CD4-positive, alpha-beta T cell treated with Interleukin-4 for 4 hours (primary cell): ENCODE data around the gene SHF.

Source experiments
- DNase-seq: peaks from one replicate; pipeline ENCODE4 v3.0.0-alpha.2; 2020

The SHF gene

DNA sequence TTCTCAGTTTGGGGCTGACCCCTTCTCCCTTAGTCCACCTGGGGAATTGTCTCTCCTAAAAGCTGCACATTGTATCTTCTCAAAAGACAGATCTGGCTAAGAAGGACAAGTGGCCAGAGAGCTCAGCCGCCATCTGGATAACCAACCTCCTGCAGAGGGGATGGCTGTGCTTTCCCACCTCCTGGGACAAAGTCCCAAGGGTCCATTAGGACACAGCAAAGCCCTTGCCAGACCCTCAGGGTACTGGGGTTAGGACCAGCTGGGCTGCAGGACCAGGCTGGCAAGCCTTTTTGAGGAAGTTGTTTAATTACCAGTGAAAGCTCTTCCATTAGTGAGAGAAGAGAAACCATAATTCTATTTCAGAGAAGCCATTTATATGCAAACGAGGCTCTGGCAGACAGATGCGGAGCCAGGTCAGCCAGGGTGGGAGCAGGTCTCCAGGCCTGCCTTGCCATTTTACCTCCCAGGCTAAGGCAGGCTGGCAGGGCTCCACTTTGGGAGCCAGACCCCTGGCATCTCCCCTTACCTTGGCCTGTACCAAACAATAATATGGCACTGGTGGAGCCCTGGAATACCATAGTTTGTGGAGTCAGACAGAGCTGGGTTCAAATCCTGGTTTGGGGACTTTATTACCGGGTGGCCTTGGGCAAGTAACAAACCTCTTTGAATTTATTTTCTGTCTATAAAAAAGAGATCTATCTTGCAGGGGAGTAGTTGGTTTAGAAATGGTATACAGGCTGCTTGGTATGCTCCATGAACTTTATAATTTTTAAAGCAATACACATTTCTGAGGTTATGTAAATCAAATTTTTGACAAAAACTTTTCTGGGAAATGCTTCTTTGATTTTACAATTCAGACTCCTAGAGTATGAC is 17.9 kb downstream of the SHF start:
- DNase-seq = no peak

DNA sequence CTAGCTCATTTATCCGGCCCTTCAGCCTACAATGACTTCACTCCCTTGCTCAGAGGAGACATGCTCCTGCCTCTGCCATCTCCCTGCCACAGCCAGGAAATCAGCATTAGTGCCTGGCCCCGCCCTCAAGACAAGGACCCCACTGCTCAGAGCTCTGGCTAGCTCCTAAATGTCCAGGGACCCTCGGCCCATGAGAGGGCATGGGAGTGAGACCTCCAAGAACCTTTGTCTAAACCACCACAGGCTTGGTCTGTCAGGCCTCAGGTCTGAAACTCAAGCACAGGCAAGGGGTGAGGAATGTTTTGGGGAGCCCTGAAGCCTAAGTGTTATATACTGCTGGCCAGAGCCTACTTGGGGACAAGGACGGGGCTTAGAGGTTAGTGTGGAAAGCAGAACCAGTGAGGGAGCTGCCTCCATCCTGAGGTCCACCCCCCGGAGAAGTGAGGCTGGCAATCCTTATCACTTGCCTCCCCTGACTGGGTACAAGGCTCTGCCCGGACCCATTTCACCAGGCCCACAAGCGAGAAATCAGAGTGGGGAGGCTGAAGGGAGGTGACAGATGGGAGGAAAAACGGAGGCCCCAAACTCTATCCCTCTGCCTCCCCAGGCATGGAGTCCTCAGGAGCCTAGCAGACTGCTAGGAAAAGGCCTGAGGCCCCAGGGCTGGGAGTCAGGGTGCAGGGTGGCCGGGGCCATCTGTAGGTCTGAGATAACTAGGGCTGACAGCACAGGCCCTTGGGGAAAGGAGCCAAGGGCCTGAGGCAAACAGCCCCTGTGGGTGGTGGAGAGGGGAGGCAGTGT is 18.8 kb downstream of the SHF start:
- DNase-seq = no peak

DNA sequence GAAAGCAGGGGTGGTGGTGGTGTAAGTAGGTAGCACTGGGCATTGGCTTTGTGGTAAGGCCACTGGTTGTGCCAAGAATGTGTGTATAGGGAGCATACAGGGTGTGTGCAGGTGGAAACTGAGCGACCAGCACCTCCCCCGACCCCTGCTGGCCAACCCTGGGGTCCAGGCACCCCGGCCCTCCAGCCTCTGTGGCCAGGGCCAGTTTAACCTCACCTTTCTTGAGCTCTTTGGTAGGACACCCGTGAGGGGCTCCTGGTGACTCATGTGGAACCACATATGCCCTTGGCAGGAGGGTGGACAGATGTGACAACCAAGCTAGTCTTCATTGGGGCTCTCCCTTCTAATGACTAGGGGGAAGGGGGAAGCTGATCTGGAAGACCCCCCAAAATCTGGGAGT is 19.5 kb downstream of the SHF start:
- DNase-seq = no peak

DNA sequence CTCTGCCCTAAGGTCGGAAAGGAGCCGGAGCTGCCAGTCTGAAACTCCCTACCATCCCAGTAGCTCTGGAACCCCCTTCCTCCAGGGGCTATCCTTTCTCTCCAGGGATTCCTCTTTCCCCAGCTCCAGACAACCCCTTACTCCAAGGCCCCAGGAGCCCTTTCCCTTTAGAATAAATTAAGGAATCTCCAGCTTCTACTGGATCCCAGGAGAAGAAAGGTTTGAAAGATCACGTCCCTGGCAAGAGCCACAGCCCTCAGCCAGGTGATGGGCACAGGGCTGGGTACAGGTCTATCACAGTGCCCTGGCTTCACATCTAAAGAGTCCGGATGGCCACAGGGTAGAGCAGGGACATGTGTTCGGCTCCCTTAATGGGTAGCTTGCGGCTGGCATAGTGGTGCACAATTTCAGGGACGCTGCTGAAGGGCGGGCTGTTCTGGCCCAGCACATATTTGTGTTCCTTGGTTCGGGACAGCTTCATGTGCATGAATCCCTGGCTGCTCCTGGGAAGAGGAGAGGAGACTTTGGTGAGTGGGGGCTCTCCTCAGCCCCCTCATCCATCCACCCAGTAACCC is 20.0 kb downstream of the SHF start:
- no peak for DNase-seq

DNA sequence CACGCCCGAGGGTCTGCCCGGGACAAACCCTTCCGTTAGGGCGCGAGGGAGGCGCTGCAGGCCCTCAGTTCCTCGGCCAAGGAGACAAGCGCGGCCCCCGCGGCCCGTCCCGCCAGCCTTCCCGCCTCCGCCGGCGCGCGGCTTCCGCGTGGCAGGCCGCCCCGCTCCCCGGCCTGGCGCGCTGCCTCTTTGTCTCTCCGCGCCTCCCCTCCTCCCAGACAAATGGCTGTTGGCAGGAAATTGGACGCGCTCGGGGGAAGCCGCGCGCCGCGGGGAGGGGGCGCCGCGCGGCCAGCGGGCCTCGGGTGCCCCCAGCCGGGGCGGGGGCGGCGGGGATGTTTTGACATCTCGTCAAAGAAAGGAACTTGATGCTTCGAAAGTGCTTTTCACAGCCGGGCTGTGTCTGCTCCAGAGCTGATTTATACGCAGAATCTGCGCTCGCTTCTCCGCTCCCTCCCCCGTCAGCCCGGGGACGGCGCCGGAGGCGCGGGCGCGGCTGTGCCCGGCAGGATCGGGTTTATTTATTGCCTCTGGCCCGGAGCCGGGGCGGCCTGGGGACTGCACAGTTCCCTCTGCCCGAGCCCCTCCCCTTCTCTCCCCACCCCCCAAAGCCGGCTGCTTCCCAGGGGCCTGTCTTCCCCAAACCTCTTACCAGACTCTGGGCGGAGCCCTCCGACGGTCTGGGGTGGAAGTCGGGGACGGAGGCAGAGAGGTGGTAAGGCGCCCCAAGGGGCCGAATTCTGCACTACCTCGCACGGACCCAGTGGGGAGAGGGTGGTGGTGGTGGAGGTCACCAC is 20.7 kb downstream of the SHF start:
- peak; percentile 86 for DNase-seq

DNA sequence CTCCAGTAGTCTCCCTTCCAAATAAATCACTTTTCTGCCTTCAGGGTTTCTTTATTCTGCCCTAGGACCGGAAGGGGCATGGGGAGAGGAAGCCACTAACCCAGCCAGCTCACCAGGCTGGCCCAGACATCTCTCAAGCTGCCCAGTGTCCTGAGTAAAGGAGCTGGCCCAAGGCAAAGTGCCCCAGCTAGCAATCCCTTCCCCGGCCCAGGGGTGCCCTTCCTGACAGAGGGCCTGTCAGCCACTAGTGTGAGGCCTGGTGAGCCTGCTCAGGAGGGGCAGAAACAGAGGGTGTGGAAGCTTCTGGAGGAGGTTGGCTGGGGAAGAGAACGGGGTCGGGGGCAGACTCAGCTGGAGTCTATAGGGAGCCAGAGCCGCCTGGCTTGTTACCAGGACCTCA is 22.2 kb downstream of the SHF start:
- DNase-seq = no peak

DNA sequence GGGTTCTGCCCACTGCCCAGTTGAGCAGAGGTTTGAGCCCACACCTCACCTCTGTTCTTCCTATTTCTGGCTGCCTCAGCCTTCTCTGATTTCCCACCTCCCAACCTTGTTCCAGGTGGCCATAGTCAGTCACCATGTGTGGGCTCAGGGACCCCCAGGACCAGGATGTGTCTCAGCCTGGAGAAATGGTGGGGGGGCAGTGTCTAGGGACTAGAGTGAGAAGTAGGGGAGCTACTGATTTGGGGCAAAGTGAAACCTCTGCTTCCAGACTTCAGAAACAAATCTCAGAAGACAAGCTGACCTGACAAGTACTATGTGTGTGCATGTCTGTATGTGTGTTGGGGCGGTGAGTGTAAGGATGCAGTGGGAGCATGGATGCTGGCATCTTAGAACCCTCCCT is 22.9 kb downstream of the SHF start:
- no peak for DNase-seq

DNA sequence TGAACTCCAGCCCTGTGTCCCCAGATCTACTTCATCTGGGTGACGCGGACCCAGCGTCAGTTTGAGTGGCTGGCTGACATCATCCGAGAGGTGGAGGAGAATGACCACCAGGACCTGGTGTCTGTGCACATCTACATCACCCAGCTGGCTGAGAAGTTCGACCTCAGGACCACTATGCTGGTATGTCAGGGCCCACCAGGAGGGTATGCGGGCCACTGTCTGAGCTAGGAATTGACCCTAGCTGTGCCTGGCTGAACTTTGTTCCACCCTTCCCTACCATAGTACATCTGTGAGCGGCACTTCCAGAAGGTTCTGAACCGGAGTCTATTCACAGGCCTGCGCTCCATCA is 24.3 kb downstream of the SHF start:
- no peak for DNase-seq

DNA sequence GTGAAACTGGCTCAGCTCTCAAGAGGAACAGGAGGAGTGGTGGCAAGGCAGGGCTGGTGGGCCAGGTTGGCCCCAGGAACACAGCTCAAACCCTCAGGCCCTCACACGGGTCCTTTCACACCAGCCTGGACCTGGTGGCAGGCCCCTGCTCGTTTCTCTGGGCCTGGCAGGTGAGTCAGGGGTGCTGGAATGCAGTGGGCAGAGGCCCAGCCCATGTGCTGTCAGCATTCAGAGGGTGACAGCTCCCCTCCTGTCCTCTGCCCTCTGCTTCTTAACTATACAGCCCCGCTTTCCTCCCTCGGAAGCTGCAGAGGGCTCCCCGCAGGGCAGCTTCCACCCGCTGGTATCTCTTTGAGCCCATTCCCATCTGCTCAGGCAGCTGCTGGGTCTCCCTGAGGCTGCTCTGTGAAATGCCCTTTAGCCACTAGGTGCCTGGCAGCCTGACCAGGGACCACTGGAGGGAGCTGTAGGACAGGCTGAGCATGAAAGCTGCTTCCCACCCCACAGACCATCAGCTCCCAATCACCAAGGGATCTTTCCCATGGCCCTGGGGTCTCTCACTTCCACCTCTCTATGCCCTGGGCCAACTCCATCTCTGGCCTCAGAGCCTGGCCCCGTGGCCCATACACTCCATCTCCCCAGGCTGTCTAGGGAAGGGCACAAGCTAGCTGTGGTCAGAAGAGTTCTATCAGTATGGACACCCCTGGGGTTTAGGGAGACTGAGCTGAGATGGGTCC is 24.8 kb downstream of the SHF start:
- DNase-seq = peak; percentile 64

DNA sequence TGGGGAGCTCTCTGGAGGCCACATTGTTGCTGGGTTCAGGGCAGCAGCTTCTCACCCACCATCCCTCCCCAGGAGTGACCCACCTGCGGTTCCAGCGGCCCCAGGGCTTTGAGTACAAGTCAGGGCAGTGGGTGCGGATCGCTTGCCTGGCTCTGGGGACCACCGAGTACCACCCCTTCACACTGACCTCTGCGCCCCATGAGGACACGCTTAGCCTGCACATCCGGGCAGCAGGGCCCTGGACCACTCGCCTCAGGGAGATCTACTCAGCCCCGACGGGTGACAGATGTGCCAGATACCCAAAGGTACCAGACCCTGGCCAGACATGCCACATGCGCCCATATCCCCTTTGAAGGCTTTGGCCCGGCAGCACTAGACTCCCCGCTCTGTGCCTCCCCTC is 26.1 kb downstream of the SHF start:
- DNase-seq = no peak

DNA sequence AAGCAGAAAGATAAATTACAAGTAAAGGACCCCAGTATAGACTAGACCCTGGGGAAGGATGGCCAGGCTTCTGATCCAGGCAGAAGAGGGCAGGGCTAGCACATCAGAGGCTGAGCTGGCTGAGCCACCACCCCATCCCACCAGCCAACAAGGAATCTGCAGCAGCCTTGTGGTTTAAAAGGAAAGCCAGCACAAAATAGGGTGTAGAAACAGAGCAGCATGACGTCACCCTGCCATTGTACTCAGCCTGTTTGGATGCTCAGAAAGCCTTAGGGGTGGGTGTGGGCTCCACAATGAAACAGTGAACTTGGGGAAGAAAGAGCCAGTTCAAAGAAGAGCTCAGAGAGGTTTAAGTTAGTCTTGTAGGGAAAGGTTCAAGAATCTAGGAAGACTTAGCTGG is 29.8 kb downstream of the SHF start:
- no peak for DNase-seq

DNA sequence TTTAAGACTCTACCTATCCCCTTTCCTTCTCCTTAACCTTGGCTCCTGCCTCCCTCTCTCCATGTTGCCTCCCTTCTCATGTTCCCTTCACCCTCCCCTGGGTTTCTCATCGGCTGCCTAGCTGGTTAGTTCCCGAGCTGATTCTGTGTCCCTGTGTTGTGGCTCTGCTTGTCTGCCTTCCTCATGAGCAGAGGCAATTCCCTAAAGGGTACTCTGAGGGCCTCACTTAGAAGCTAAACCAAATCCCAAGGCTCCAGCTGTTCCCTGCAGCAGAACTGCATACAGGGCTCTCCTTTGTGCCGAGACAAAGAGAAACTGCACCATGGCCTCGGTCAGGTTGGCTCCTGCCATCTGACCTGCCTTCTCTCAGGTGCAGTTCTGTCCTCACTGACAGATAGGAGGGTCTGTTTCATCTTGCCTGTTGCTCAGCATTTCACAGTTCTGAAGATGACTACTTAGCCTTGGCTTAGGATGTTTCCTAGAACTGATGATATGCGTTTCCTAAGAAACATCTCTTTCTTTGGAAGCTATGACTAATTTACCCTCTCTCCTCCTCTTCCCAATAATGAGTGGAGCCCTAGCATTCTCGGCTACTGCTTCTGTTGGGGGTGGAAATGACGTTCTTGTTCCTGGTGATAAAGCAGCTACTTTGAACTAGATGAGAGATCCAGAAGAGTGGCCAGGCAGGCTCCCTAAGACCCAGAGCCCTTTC is 30.9 kb downstream of the SHF start:
- DNase-seq = no peak

DNA sequence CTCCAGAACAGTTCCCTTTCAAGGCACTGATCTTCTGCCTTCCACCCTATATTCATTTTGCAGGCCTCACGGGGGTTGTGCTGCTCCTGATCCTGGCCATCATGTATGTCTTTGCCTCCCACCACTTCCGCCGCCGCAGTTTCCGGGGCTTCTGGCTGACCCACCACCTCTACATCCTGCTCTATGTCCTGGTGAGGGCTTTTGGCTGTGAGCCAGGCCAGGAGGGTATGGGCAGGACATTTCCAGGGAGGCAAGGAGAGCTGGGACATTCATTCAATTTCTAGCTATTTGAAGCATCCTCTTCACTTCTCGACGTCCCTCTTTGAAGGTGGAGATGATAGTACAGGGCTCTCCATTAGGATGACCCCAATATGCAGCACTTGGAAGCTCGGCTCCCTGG is 32.0 kb downstream of the SHF start:
- DNase-seq = no peak

DNA sequence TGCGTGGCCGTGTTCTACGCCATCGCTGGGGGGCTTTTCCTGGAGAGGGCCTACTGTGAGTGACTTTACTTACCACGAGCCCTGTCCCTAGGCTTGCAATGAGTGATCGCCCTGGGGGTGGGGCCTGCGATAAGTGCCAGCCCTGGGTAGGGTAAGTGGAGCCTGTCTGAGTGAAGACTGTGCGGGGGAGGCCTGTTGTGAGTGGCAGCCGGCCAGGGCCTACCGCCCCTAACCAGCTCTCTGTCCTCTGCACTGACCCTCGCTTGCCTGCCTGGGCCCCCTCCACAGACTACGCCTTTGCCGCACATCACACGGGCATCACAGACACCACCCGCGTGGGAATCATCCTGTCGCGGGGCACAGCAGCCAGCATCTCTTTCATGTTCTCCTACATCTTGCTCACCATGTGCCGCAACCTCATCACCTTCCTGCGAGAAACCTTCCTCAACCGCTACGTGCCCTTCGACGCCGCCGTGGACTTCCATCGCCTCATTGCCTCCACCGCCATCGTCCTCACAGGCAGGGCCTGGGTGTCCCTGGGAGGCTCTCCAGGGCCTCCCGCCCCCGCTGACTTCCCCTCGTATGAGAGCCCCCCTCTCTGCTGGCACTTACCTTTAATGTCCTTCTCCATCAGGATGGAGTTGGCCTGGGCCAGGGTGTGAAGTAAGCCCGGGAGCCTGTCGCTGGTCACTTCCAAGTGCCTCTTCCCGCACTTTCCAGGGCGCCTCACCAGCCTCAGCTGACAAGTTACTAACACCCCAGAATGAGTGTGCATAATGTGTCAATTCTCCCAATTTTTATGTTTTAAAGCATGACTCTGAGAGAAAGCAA is 35.6 kb downstream of the SHF start:
- DNase-seq = no peak

DNA sequence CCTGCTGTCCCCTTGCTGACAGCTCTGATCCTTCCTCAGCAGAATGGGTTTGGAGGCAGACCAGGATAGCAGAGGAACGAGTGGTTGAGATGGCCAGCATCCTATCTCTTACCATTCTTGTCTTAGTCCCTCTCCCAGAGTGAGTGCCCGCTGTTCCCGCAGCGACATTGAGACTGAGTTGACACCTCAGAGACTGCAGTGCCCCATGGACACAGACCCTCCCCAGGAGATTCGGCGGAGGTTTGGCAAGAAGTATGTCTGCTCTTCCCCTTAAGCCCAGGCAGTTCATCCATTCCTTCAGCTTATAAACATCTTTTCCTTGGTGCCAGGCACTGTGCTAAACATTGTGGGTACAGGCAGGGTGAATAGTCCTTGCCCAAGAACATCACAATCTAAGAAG is 36.8 kb downstream of the SHF start:
- no peak for DNase-seq

DNA sequence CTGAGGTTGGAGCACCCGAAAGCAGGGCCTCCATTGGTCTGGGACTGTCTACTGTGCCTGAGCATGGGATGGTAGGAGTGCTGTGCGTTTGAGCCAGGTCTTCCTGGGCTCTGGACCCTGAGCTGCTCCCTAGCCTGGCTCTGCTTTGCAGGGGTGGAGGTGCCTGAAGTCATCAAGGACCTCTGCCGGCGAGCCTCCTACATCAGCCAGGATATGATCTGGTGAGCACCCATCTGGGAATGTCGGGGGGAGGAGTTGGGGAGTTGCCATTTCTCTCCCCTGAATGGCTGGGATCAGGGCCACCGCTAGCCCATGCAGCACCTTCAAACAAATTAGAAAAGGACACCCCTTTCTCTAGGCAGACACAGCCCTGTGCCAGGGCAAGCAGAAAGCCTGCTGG is 37.3 kb downstream of the SHF start:
- DNase-seq = no peak

DNA sequence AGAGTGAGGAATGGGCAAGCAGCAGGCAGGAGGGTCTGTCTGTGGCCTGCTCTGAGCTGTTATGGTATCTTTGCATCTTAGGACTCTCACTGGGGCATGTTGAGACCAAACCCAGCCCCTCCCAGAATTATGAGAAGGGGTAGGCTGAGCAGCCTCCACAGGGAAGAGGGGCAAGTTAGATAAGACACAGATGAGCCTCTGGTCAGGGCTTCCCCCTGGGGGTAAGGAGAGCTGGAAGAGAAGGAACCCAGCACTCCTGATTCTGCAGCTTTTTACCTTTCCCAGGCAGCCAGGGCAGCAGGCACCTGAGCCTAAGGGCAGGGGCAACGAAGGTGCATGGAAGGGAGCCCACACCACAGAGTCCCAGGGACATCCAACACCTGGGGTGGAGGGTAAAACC is 38.7 kb downstream of the SHF start:
- no peak for DNase-seq

DNA sequence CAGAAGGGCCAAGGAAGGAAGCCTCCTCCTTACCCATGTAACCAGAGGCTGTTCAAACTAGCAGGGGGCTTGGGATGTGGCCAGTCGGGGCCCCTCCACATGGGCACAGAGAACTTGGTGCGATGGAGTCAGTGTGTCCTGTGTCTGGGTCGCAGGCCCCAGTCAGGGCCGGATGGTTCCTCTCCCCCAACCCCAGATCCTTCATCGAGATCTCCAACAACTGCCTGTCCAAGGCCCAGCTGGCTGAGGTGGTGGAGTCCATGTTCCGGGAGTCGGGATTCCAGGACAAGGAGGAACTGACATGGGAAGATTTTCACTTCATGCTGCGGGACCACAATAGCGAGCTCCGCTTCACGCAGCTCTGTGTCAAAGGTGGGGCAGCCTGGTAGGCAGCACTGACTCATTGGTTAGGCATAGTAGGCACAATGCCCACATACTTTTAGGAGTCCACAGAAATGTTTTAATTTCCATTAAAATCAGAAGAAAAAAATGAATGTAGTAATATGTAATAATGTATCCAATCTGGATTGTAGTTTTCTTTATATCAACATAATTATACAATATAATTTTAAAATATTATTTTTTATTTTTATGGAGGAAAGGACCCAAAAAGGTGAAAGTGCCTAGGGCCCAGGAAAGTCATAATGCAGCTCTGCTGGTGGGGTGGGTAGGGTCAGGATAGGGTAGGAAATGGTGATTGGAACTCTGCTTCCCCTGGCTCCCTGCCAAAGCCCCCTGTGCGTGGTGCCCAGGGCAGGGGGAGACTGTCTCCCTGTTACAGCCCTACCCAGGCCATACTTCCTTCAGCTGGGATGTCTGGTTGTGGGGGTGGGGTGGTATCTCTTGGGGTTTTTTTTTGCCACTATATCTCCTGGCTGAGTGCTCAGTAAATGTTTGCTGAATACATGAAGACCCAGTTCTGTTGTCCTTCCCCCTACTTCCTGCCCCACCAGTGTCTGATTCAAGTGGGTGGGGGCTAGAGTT is 39.4 kb downstream of the SHF start:
- DNase-seq = no peak

DNA sequence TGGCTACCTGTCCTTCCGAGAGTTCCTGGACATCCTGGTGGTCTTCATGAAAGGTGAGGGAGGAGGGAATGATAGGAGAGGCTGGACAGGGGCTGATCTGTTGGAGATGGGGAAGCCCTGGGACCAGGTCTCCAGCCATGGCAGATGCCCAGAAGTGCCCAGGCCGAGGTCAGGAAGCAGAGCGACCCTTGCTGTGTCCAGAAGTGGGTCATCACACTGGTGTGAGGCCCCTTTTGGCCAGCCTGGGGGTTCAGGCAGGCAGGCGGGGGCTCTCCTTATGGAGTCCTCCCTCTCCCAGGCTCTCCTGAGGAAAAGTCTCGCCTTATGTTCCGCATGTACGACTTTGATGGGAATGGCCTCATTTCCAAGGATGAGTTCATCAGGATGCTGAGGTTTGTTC is 40.2 kb downstream of the SHF start:
- no peak for DNase-seq

DNA sequence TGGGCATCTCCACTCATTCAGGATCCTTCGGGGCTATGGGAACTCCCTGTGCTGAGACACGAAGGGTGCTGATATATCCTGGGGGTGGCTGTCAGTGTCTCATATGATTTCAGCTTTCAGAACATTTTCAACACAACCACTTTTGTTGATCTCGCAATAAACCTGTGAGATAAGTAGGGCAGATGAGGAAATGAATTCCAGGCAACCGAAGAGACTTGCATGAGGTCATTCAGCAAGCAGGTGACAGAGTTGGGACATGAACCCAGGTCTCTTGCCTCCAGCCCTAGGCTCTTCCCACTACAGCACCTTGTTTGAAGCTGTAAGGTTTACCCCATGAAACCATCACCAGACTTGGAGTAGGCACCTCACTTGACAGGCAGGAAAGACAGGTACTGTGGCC is 41.4 kb downstream of the SHF start:
- DNase-seq = no peak
